ENCODE results near the gene KPNA2. TPM values are rescaled to one million over a fixed set of nuclear protein-coding genes. Genes with fewer than 3 reads are reported as not detected.

Gene KPNA2
- 26.0 TPM for total RNA-seq (2013)
- polyA plus RNA-seq (10 to 100 TPM; 23.2 to 36.1 (median 23.2) TPM), polyA minus RNA-seq (14.5 and 17.6 TPM in 2 replicates), total RNA-seq (25.2 to 89.2 (median 46.2) reads per million in 11 experiments)

GRCh38 chr17:68035523-68036303 lies at the start of gene KPNA2:
KPNA2 (plus strand) TSS chr17:68035735; CDS start chr17:68037133, 1,398 bp downstream.
- H3K4me3 Mint-ChIP-seq = peak within 1 kb of the TSS; percentile 94 to 97
- peak within 1 kb of the TSS; percentile 70 to 99 (median 98) for H3K4me3 ChIP-seq (replicated peaks in 1 of 3; ENCODE audit: low read depth in 2 of 3, low read length in 3 of 3)
- H3K27ac ChIP-seq (ENCODE audit: low read depth in 1 of 2, low read length in 2 of 2) = peak within 1 kb of the TSS; percentile 80 to 83
- H3K27ac Mint-ChIP-seq = peak within 1 kb of the TSS; percentile 85 to 95 (median 91)
- peaks cover 18 to 22% of the 10 kb centered on the region in 2 donors for H3K36me3 ChIP-seq (replicated peaks in 1 of 2; ENCODE audit: control insufficient read depth in 1 of 2, insufficient read depth in 2 of 2, low read length in 2 of 2)
- peaks cover 1 to 2% (median 1%) of the 10 kb centered on the region in 3 donors for H3K27me3 Mint-ChIP-seq (ENCODE audit: low read depth in 3 of 3)
- no peaks in the 10 kb centered on the region for H3K27me3 ChIP-seq (ENCODE audit: control insufficient read depth in 2 of 2, insufficient read depth in 2 of 2, low read length in 2 of 2)
- H4K20me1 ChIP-seq (ENCODE audit: insufficient read depth, low read length) = no peaks in the 10 kb centered on the region
- H3K36me3 Mint-ChIP-seq = peaks cover 22 to 28% of the 10 kb centered on the region in 2 donors
- peak within 1 kb of the TSS; percentile 93 for H2AFZ ChIP-seq (ENCODE audit: insufficient read depth, low read depth, low read length, poor library complexity, severe bottlenecking)
- no peaks in the 10 kb centered on the region for H3K9me3 ChIP-seq (replicated peaks in 1 of 2; ENCODE audit: control insufficient read depth in 1 of 2, insufficient read depth in 1 of 2, low read length in 2 of 2)
- peaks cover 0 to 4% (median 0%) of the 10 kb centered on the region in 7 donors for H3K9me3 Mint-ChIP-seq
- under 1% methylated on average over 69 of the region's 72 CpGs for WGBS (ENCODE audit: insufficient coverage)
- H3K4me1 ChIP-seq (ENCODE audit: control insufficient read depth in 1 of 2, insufficient read depth in 2 of 2, low read length in 2 of 2) = peaks cover 16 to 24% of the 10 kb centered on the region in 2 donors
- peak within 1 kb of the TSS; percentile 94 for H3K4me2 ChIP-seq (replicated peaks; ENCODE audit: extremely low read depth, low read length, poor library complexity, severe bottlenecking)
- peak within 1 kb of the TSS; percentile 80 for H3K9ac ChIP-seq (ENCODE audit: insufficient read depth, low read length, poor library complexity, severe bottlenecking)
- TF ChIP-seq, protein P1, sequence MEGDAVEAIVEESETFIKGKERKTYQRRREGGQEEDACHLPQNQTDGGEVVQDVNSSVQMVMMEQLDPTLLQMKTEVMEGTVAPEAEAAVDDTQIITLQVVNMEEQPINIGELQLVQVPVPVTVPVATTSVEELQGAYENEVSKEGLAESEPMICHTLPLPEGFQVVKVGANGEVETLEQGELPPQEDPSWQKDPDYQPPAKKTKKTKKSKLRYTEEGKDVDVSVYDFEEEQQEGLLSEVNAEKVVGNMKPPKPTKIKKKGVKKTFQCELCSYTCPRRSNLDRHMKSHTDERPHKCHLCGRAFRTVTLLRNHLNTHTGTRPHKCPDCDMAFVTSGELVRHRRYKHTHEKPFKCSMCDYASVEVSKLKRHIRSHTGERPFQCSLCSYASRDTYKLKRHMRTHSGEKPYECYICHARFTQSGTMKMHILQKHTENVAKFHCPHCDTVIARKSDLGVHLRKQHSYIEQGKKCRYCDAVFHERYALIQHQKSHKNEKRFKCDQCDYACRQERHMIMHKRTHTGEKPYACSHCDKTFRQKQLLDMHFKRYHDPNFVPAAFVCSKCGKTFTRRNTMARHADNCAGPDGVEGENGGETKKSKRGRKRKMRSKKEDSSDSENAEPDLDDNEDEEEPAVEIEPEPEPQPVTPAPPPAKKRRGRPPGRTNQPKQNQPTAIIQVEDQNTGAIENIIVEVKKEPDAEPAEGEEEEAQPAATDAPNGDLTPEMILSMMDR (IDR thresholded peaks at IDR 0.05) = no peak
- peak; percentile 95 to 96 (median 96) for DNase-seq
- intact Hi-C loops (cut with micrococcal nuclease) = loop anchor here in 1 of 2 donors (5.0 to 10.0 kb wide), 2 partner anchors 69 to 422 kb away; partner anchors contain the start of gene WIPI1
- peaks cover 52% of the 10 kb centered on the region for H3K79me2 ChIP-seq (ENCODE audit: insufficient read depth, low read length)
- peaks cover 15% of the 10 kb centered on the region for H3K4me1 Mint-ChIP-seq

- Mint-ChIP-seq H3K27me3 (ENCODE audit: low read depth in 3 of 3) (peaks cover 15 to 20% (median 17%) of the 10 kb centered on the region in 3 donors), H3K36me3 (peaks cover 3 to 4% of the 10 kb centered on the region in 2 donors), H3K4me3 (no peak overlapping the region), H3K9me3 (peaks cover 0 to 4% (median 0%) of the 10 kb centered on the region in 7 donors), H3K27ac (no peak overlapping the region), H3K4me1 (peaks cover 31% of the 10 kb centered on the region)
- intact Hi-C loops (cut with micrococcal nuclease) = loop anchor here in 1 of 2 donors (10.0 kb wide), 1 partner anchor 1686 kb away; the partner anchor contains the start of gene PRKCA
- H3K27me3 ChIP-seq (ENCODE audit: control insufficient read depth in 2 of 2, insufficient read depth in 2 of 2, low read length in 2 of 2) = peaks cover 14 to 16% of the 10 kb centered on the region in 2 donors
- no peak overlapping the region for H3K4me3 ChIP-seq (replicated peaks in 1 of 3; ENCODE audit: low read depth in 2 of 3, low read length in 3 of 3)
- DNase-seq = no peak
- H4K20me1 ChIP-seq (ENCODE audit: insufficient read depth, low read length) = no peaks in the 10 kb centered on the region
- no CpG with 5 or more reads among the region's 4 CpGs for WGBS (ENCODE audit: insufficient coverage)
- H3K36me3 ChIP-seq (replicated peaks in 1 of 2; ENCODE audit: control insufficient read depth in 1 of 2, insufficient read depth in 2 of 2, low read length in 2 of 2) = no peaks in the 10 kb centered on the region
- H3K4me1 ChIP-seq (ENCODE audit: control insufficient read depth in 1 of 2, insufficient read depth in 2 of 2, low read length in 2 of 2) = peaks cover 23 to 31% of the 10 kb centered on the region in 2 donors
- no peaks in the 10 kb centered on the region for H3K9me3 ChIP-seq (replicated peaks in 1 of 2; ENCODE audit: control insufficient read depth in 1 of 2, insufficient read depth in 1 of 2, low read length in 2 of 2)
- H3K27ac ChIP-seq (ENCODE audit: low read depth in 1 of 2, low read length in 2 of 2) = no peak overlapping the region
- H2AFZ ChIP-seq (ENCODE audit: insufficient read depth, low read depth, low read length, poor library complexity, severe bottlenecking) = no peak overlapping the region
- no peak overlapping the region for H3K4me2 ChIP-seq (replicated peaks; ENCODE audit: extremely low read depth, low read length, poor library complexity, severe bottlenecking)
- H3K9ac ChIP-seq (ENCODE audit: insufficient read depth, low read length, poor library complexity, severe bottlenecking) = no peak overlapping the region
- TF ChIP-seq, protein P1 (IDR thresholded peaks at IDR 0.05) = no peak
- no peaks in the 10 kb centered on the region for H3K79me2 ChIP-seq (ENCODE audit: insufficient read depth, low read length)
Observed at GRCh38 chr17:67990909-67991308, 44.6 kb upstream of the KPNA2 start.

Measured in CD14-positive monocyte (primary cell).